D721Med (cell line): ENCODE data around the gene CSNK1A1.
"Not testable (repeated sequence)": the region's sequence is repeated elsewhere in the genome, so short reads cannot be mapped to it uniquely, and the experiment has no call there.

ENCODE experiments used
- DNase-seq: peaks from one replicate; pipeline ENCODE4 v3.0.0; 2011; ENCODE audit warnings: low spot score; ENCODE audit not compliant: insufficient read length
- FAIRE-seq: peaks from 2 replicates; lab custom pipeline; 2011; peaks lifted over from hg19 to GRCh38; lab: Jason Lieb, UNC
- TF ChIP-seq, protein P1 (sequence below): IDR thresholded peaks from 2 replicates; pipeline ENCODE4 v1.5.1; 2012; ENCODE audit warnings: mild to moderate bottlenecking, control low read depth; ENCODE audit not compliant: insufficient read depth; ENCODE audit errors: missing control alignments

The CSNK1A1 gene

GRCh38 chr5:149551227-149552037 is at the start of gene CSNK1A1:
Gene CSNK1A1, minus strand, starts transcription at chr5:149551439. Its CDS starts 475 bp downstream, at chr5:149550964.
- DNase-seq (peak; percentile 92), FAIRE-seq (no peak)
- TF ChIP-seq, protein P1, sequence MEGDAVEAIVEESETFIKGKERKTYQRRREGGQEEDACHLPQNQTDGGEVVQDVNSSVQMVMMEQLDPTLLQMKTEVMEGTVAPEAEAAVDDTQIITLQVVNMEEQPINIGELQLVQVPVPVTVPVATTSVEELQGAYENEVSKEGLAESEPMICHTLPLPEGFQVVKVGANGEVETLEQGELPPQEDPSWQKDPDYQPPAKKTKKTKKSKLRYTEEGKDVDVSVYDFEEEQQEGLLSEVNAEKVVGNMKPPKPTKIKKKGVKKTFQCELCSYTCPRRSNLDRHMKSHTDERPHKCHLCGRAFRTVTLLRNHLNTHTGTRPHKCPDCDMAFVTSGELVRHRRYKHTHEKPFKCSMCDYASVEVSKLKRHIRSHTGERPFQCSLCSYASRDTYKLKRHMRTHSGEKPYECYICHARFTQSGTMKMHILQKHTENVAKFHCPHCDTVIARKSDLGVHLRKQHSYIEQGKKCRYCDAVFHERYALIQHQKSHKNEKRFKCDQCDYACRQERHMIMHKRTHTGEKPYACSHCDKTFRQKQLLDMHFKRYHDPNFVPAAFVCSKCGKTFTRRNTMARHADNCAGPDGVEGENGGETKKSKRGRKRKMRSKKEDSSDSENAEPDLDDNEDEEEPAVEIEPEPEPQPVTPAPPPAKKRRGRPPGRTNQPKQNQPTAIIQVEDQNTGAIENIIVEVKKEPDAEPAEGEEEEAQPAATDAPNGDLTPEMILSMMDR = peak; percentile 66

DNA sequence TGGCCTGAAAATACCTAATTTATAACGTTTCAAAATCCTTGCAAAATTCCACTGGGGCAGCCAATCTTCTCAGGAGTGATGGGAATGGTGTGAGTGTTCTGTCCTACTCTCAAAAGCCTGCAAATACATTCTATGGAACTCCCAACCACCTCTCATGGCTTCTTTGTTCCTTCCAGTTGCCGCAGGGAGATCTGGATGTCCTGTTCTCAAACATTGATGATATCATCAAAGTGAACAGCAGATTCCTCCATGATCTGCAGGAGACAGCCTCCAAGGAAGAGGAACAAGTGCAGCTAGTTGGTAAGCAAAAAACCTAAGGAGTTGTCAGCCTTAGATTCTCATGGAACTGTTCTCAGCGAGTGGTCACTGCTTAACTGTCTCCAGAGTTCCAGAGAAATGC is 49.7 kb upstream of the CSNK1A1 start:
- DNase-seq = no peak
- FAIRE-seq = no peak
- TF ChIP-seq, protein P1 = no peak

GRCh38 chr5:149599375-149599774 is 48.1 kb upstream of the CSNK1A1 start:
- TF ChIP-seq, protein P1 = no peak

GRCh38 chr5:149598966-149599365 is 47.7 kb upstream of the CSNK1A1 start:
- FAIRE-seq (no peak), DNase-seq (no peak)
- TF ChIP-seq, protein P1 = no peak

More at GRCh38 chr5:149599375-149599774, 48.1 kb upstream of the CSNK1A1 start:
- DNase-seq = no peak
- no peak for FAIRE-seq

DNA sequence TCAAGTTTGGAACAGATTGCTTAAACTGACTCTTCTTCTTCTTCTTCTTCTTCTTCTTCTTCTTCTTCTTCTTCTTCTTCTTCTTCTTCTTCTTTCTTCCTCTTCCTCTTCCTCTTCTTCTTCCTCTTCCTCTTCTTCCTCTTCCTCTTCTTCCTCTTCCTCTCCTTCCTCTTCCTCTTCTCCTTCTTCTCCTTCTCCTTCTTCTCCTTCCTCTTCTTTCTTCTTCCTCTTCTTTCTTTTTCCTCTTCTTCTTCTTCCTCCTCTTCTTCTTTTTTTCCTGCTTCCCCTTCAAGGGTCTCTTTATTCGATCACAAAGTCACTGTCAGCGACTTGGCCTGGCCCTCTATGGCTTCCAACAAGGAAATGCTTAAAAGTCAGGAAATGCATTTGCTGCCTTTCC is 47.0 kb upstream of the CSNK1A1 start:
- DNase-seq, FAIRE-seq: not testable (repeated sequence)

- DNase-seq (no peak), FAIRE-seq (no peak)
- TF ChIP-seq, protein P1 = no peak
These were observed 46.4 kb upstream of the CSNK1A1 start for GRCh38 chr5:149597618-149598017.

- no peak for FAIRE-seq
These were observed 45.5 kb upstream of the CSNK1A1 start for GRCh38 chr5:149596712-149597111.

GRCh38 chr5:149595105-149595504 is 43.9 kb upstream of the CSNK1A1 start:
- not testable (repeated sequence) for DNase-seq, FAIRE-seq

More at GRCh38 chr5:149596712-149597111, 45.5 kb upstream of the CSNK1A1 start:
- no peak for DNase-seq
- TF ChIP-seq, protein P1 = no peak
